MM.1S (cell line): ENCODE data around the gene PRKCA.

Source experiments
- EZH2 ChIP-seq: fragments of 300-600 bp; sonication (generic); optimal IDR thresholded peaks from 2 replicates; pipeline ENCODE3; 2017; ENCODE audit warnings: low read depth, mild to moderate bottlenecking, antibody characterized with exemption, low read length, mixed read lengths
- EZH2phosphoT487 ChIP-seq: fragments of 300-600 bp; sonication (generic); IDR thresholded peaks from 2 replicates; pipeline ENCODE4 v1.6.1; 2018; ENCODE audit warnings: antibody characterized with exemption, low read length
- TF ChIP-seq, protein P1 (sequence below): fragments of 300-600 bp; sonication (generic); IDR thresholded peaks from 2 replicates; pipeline ENCODE4 v1.5.1; 2016; ENCODE audit warnings: antibody characterized with exemption, low read length, mixed read lengths

DNA sequence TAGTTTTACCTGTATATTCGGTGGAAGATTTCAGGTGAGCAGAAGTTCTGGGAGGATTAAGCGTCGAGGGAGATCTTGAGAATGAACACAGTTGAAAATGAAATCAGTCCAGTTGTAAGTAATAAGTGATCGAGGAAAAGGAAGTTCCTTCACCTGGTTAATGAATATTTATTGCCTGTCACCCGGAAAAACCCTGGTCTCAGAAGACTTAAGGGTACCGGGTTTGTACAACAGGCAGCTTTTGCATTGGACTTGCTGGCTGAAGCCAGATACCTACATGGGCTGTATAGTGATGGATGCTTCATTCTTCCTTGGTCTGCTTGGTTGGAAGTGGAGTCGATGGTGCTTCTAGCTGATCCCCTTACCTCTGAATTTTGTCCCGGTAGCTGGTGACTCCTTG lies 72.7 kb downstream of the PRKCA start:
- TF ChIP-seq EZH2phosphoT487 (no peak), EZH2 (no peak)
- TF ChIP-seq, protein P1, sequence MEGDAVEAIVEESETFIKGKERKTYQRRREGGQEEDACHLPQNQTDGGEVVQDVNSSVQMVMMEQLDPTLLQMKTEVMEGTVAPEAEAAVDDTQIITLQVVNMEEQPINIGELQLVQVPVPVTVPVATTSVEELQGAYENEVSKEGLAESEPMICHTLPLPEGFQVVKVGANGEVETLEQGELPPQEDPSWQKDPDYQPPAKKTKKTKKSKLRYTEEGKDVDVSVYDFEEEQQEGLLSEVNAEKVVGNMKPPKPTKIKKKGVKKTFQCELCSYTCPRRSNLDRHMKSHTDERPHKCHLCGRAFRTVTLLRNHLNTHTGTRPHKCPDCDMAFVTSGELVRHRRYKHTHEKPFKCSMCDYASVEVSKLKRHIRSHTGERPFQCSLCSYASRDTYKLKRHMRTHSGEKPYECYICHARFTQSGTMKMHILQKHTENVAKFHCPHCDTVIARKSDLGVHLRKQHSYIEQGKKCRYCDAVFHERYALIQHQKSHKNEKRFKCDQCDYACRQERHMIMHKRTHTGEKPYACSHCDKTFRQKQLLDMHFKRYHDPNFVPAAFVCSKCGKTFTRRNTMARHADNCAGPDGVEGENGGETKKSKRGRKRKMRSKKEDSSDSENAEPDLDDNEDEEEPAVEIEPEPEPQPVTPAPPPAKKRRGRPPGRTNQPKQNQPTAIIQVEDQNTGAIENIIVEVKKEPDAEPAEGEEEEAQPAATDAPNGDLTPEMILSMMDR, result no peak
